A549 (cell line): ENCODE results near the gene HIC1. TPM values are rescaled to one million over a fixed set of nuclear protein-coding genes. Genes with fewer than 3 reads are reported as not detected.

ENCODE experiments used
- ATAC-seq, 2 experiments: fragments of 200-7000 bp in 1 of 2; fragments of >200 bp in 1 of 2; cut with Nextera tagmentation in 1 of 2; cut with Tn5 transposase in 1 of 2; 3 replicates each; pipeline versions ENCODE4 v1.8.0 to v1.9.1; 2018 to 2020; ENCODE audit warnings: mild to moderate bottlenecking in 1 of 2, moderate library complexity in 1 of 2
- CTCF ChIA-PET: fragments of 300-600 bp; sonication (Branson Sonifier 250); formaldehyde crosslinking; extraction: SDS; loops from one replicate; lab custom pipeline; 2021; ENCODE audit warnings: antibody characterized with exemption, inconsistent platforms; lab: Yijun Ruan, JAX
- POLR2A ChIA-PET: fragments of 350-600 bp; formaldehyde crosslinking; extraction: SDS; loops from one replicate; lab custom pipeline; 2021; ENCODE audit warnings: antibody characterized with exemption, inconsistent platforms; lab: Yijun Ruan, JAX
- DNase-seq, 2 experiments: peaks; one replicate each; pipeline versions ENCODE4 v3.0.0 to v3.0.0-alpha.2; 2011 to 2016; ENCODE audit warnings: low read depth in 1 of 2, low spot score in 1 of 2
- FAIRE-seq: peaks from 2 replicates; lab custom pipeline; 2011; peaks lifted over from hg19 to GRCh38; lab: Jason Lieb, UNC
- H3K27ac ChIP-seq, 2 experiments: fragments of >200 bp; sonication (Bioruptor Twin); formaldehyde crosslinking; 3 replicates each; pipeline ENCODE4 v1.5.1; 2016 to 2017
- H3K4me1 ChIP-seq: fragments of >200 bp; sonication (Bioruptor Twin); formaldehyde crosslinking; 3 replicates; pipeline ENCODE4 v1.6.1; 2016
- H3K4me2 ChIP-seq: fragments of >200 bp; sonication (Bioruptor Twin); formaldehyde crosslinking; 3 replicates; pipeline ENCODE4 v1.6.1; 2016
- H3K4me3 ChIP-seq: fragments of >200 bp; sonication (Bioruptor Twin); formaldehyde crosslinking; 3 replicates; pipeline ENCODE4 v1.5.1; 2016
- H3K9me3 ChIP-seq: fragments of >200 bp; sonication (Bioruptor Twin); formaldehyde crosslinking; 3 replicates; pipeline ENCODE4 v1.6.1; 2016
- CBX2 ChIP-seq: fragments of 200-600 bp; sonication (generic); IDR thresholded peaks from 2 replicates; pipeline ENCODE4 v1.6.1; 2016; ENCODE audit warnings: low read depth, mild to moderate bottlenecking, borderline replicate concordance
- CEBPB ChIP-seq, 2 experiments: fragments of >200 bp in 1 of 2; sonication (Bioruptor Twin) in 1 of 2; formaldehyde crosslinking in 1 of 2; IDR thresholded peaks; 2 replicates each; pipeline ENCODE4 v1.6.1; 2012 to 2016
- EP300 ChIP-seq, 2 experiments: fragments of >200 bp; sonication (Bioruptor Twin); formaldehyde crosslinking; IDR thresholded peaks; 2 replicates in 1 of 2; 3 replicates in 1 of 2; pipeline ENCODE4 v1.6.1; 2016 to 2017
- GATA3 ChIP-seq: IDR thresholded peaks from 2 replicates; pipeline ENCODE4 v1.6.1; 2012; ENCODE audit warnings: borderline replicate concordance
- HDAC2 ChIP-seq: fragments of 200-600 bp; sonication (generic); IDR thresholded peaks from 2 replicates; pipeline ENCODE4 v1.6.1; 2016
- HMGXB4 ChIP-seq: fragments of 250-450 bp; sonication (Bioruptor Pico); IDR thresholded peaks from 2 replicates; pipeline ENCODE4 v1.5.0; 2021; ENCODE audit warnings: mild to moderate bottlenecking, moderate library complexity, borderline replicate concordance
- HOXA7 ChIP-seq: fragments of 250-450 bp; sonication (Bioruptor Pico); IDR thresholded peaks from 2 replicates; pipeline ENCODE4 v1.5.0; 2020; ENCODE audit warnings: mild to moderate bottlenecking, moderate library complexity
- JUN ChIP-seq, 2 experiments: fragments of >200 bp; sonication (Bioruptor Twin); formaldehyde crosslinking; IDR thresholded peaks; 2 replicates in 1 of 2; 3 replicates in 1 of 2; pipeline ENCODE4 v1.6.1; 2016 to 2017
- JUNB ChIP-seq: fragments of >200 bp; sonication (Bioruptor Twin); formaldehyde crosslinking; IDR thresholded peaks from 2 replicates; pipeline ENCODE4 v1.6.1; 2016
- MAFK ChIP-seq: fragments of 450-650 bp; IDR thresholded peaks from 2 replicates; pipeline ENCODE4 v1.6.1; 2014; ENCODE audit not compliant: partially characterized antibody
- MYC ChIP-seq: IDR thresholded peaks from 2 replicates; pipeline ENCODE4 v1.6.1; 2012; ENCODE audit warnings: mild to moderate bottlenecking, inconsistent platforms, low read length, improper control_type of control experiment, borderline replicate concordance
- NFE2L2 ChIP-seq: fragments of 150-350 bp; conservative IDR thresholded peaks from 2 replicates; pipeline ENCODE4 v1.6.1; 2014; ENCODE audit warnings: low read length
- NPAS2 ChIP-seq: fragments of 250-450 bp; sonication (Bioruptor Pico); IDR thresholded peaks from 2 replicates; pipeline ENCODE4 v1.8.0; 2022; ENCODE audit warnings: mild to moderate bottlenecking, moderate library complexity, borderline replicate concordance
- PBX3 ChIP-seq: IDR thresholded peaks from 2 replicates; pipeline ENCODE4 v1.6.1; 2012
- PHF8 ChIP-seq: fragments of 200-600 bp; sonication (generic); IDR thresholded peaks from 2 replicates; pipeline ENCODE4 v1.6.1; 2016; ENCODE audit warnings: low read depth, mild to moderate bottlenecking, antibody characterized with exemption, moderate library complexity, borderline replicate concordance
- POLR2A ChIP-seq: IDR thresholded peaks from 2 replicates; pipeline ENCODE4 v1.6.1; 2012; ENCODE audit warnings: mild to moderate bottlenecking, low read length
- POLR2AphosphoS2 ChIP-seq: conservative IDR thresholded peaks from 2 replicates; pipeline ENCODE4 v1.6.1; 2012; ENCODE audit warnings: low read length, improper control_type of control experiment, inconsistent platforms
- RAD21 ChIP-seq, 2 experiments: fragments of >200 bp in 1 of 2; sonication (Bioruptor Twin) in 1 of 2; formaldehyde crosslinking in 1 of 2; IDR thresholded peaks in 1 of 2; conservative IDR thresholded peaks in 1 of 2; 2 replicates in 1 of 2; 3 replicates in 1 of 2; pipeline ENCODE4 v1.6.1; 2012 to 2018; ENCODE audit warnings: inconsistent platforms in 1 of 2
- RARB ChIP-seq: fragments of 250-450 bp; sonication (Bioruptor Pico); IDR thresholded peaks from 2 replicates; pipeline ENCODE4 v1.8.0; 2021; ENCODE audit warnings: mild to moderate bottlenecking, moderate library complexity
- RNF2 ChIP-seq: fragments of 200-600 bp; sonication (generic); IDR thresholded peaks from 2 replicates; pipeline ENCODE4 v1.6.1; 2016; ENCODE audit warnings: low read depth, mild to moderate bottlenecking, antibody characterized with exemption, moderate library complexity, borderline replicate concordance
- TP53 ChIP-seq: fragments of 250-450 bp; sonication (Bioruptor Pico); IDR thresholded peaks from 2 replicates; pipeline ENCODE4 v1.5.0; 2021; ENCODE audit warnings: mild to moderate bottlenecking, moderate library complexity
- ZFP36 ChIP-seq: fragments of 450-650 bp; IDR thresholded peaks from 2 replicates; pipeline ENCODE4 v1.6.1; 2014; ENCODE audit warnings: borderline replicate concordance; ENCODE audit not compliant: partially characterized antibody
- ZNF302 ChIP-seq: fragments of 250-450 bp; sonication (Bioruptor Pico); IDR thresholded peaks from 2 replicates; pipeline ENCODE4 v1.9.0; 2021; ENCODE audit warnings: inconsistent platforms, mild to moderate bottlenecking, moderate library complexity
- WGBS: methylation state at CpG from one replicate; pipeline ENCODE4 v1.1.6; 2017; ENCODE audit errors: missing lambda C conversion rate; 5-methylcytosine and 5-hydroxymethylcytosine counted together
- polyA plus RNA-seq, 4 experiments: library from polyadenylated mRNA; depleted of rRNA in 3 of 4; stranded (reverse); fragments of >200 nt; fragmentation: RNase III in 1 of 4; extraction: RNeasy Plus Mini Kit Qiagen cat#74134 plus additional on column Dnase treatment in 1 of 4; gene quantifications; 2 replicates in 3 of 4; 3 replicates in 1 of 4; pipeline ENCODE4 v1.2.3, GENCODE V29; 2011 to 2017
- TF ChIP-seq, protein P1 (sequence below): fragments of 250-450 bp; sonication (Bioruptor Pico); IDR thresholded peaks from 2 replicates; pipeline ENCODE4 v1.5.0; 2020; ENCODE audit warnings: low read depth, mild to moderate bottlenecking, moderate library complexity

Gene HIC1
- polyA plus RNA-seq, 2 of the 4 experiments (the other 2 are of a cell fraction) = 0.13 to 1.3 TPM

DNA sequence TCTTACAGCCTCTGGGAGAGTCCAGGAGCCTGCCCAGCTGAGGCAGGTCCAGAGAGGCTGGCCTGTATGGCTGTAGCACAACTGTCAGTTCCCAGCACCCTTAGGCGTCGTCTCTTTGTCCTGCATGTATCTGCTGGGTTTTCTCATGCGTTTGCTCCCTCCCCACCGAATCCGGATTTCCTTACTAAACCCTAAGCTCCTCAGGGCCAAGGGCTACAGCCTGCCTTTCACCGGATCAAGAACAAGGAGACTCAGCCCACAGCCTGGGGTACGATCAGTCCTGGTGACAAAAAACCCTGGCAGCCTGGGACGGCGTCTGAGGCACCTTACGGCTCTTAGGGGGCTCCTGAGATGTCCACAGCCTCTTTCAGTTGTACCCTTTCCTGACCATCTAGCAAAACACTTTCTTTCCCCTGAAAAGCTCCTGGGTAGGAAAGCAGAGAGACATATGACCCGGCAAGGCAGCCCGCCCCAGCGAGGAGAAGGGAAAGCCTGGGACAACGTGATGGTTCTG lies 12.2 kb downstream of the HIC1 start:
- TF ChIP-seq MAFK (no peak), HOXA7 (CRISPR knock-in tag) (no peak), RNF2 (no peak), MYC (no peak), JUNB (no peak), POLR2A (no peak), RAD21 (conservative IDR thresholded peaks at IDR 0.05 in 1 of 2, IDR thresholded peaks at IDR 0.05 in 1 of 2) (no peak), HMGXB4 (CRISPR knock-in tag) (no peak), TP53 (CRISPR knock-in tag) (no peak), GATA3 (no peak), EP300 (IDR thresholded peaks at IDR 0.05) (no peak), NPAS2 (CRISPR knock-in tag) (no peak)
- FAIRE-seq (no peak), DNase-seq (no peak), ATAC-seq (no peak)
- Histone ChIP-seq H3K9me3 (no peaks in the 10 kb centered on the region), H3K4me1 (no peaks in the 10 kb centered on the region), H3K4me2 (no peak overlapping the region), H3K27ac (no peak overlapping the region), H3K4me3 (no peak overlapping the region)
- WGBS = 92% methylated on average over 14 of the region's 14 CpGs
- ChIA-PET CTCF (interaction anchor here (0.9 to 16.6 kb wide), 6 partner anchors 10 to 182 kb away, joined by 3 to 217 read pairs (median 5); partner anchors contain the start of gene HIC1), POLR2A (no interaction called here)

- no peak overlapping the region for H3K4me2 ChIP-seq
- H3K9me3 ChIP-seq = no peaks in the 10 kb centered on the region
- POLR2A ChIA-PET = no interaction called here
- FAIRE-seq (no peak), DNase-seq (no peak), ATAC-seq (no peak)
- WGBS = 80% methylated on average over 5 of the region's 5 CpGs
- no peak for TF ChIP-seq RARB (CRISPR knock-in tag)
- no peak for TF ChIP-seq EP300 (IDR thresholded peaks at IDR 0.05)
- TF ChIP-seq ZFP36 = no peak
- TF ChIP-seq NFE2L2 = no peak
- TF ChIP-seq ZNF302 (CRISPR knock-in tag) = no peak
- TF ChIP-seq, protein P1, sequence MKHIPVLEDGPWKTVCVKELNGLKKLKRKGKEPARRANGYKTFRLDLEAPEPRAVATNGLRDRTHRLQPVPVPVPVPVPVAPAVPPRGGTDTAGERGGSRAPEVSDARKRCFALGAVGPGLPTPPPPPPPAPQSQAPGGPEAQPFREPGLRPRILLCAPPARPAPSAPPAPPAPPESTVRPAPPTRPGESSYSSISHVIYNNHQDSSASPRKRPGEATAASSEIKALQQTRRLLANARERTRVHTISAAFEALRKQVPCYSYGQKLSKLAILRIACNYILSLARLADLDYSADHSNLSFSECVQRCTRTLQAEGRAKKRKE = no peak
- no peak for TF ChIP-seq JUN (IDR thresholded peaks at IDR 0.05)
- no peak for TF ChIP-seq PHF8
- TF ChIP-seq HDAC2 = no peak
- TF ChIP-seq POLR2A = no peak
- no peak for TF ChIP-seq CEBPB (IDR thresholded peaks at IDR 0.05)
- TF ChIP-seq POLR2AphosphoS2 = no peak
- no peak for TF ChIP-seq PBX3
- TF ChIP-seq HOXA7 (CRISPR knock-in tag) = no peak
- TF ChIP-seq CBX2 = no peak
- CTCF ChIA-PET = interaction anchor here (0.8 to 16.6 kb wide), 6 partner anchors 10 to 181 kb away, joined by 3 to 217 read pairs (median 5); partner anchors contain the start of gene HIC1
- H3K4me3 ChIP-seq = no peak overlapping the region
- H3K4me1 ChIP-seq = no peaks in the 10 kb centered on the region
- no peak overlapping the region for H3K27ac ChIP-seq
Measured at GRCh38 chr17:2067608-2068024, 12.7 kb downstream of the HIC1 start.
